Smooth muscle cell (in vitro differentiated cells): ENCODE results near the gene KCNMB2. TPM values are rescaled to one million over a fixed set of nuclear protein-coding genes. Genes with fewer than 3 reads are reported as not detected.
A peak's percentile ranks its signal among the peaks of the same experiment; 100 is the strongest.

Source experiments
- DNase-seq: peaks from one replicate; lab custom pipeline; 2025; ENCODE audit not compliant: unreplicated experiment; lab: John Stamatoyannopoulos, UW
- H2AFZ ChIP-seq: fragments of 200-600 bp; sonication (generic); 2 replicates; pipeline ENCODE4 v1.6.0; 2016; ENCODE audit warnings: antibody characterized with exemption, low read depth, mild to moderate bottlenecking
- H3F3A ChIP-seq: fragments of 200-600 bp; sonication (generic); 2 replicates; pipeline ENCODE4 v1.6.0; 2017; ENCODE audit warnings: antibody characterized with exemption, low read depth
- H3K27ac ChIP-seq: fragments of 200-600 bp; sonication (generic); 2 replicates; pipeline ENCODE4 v1.5.1; 2016; ENCODE audit warnings: low read depth, mild to moderate bottlenecking
- H3K27me3 ChIP-seq: fragments of 200-600 bp; sonication (generic); 2 replicates; pipeline ENCODE4 v1.6.1; 2016; ENCODE audit warnings: low read depth, mild to moderate bottlenecking
- H3K36me3 ChIP-seq: fragments of 200-600 bp; sonication (generic); 2 replicates; pipeline ENCODE4 v1.5.1; 2016; ENCODE audit warnings: low read depth
- H3K4me1 ChIP-seq: fragments of 200-600 bp; sonication (generic); 2 replicates; pipeline ENCODE4 v1.5.1; 2016; ENCODE audit warnings: low read depth
- H3K4me2 ChIP-seq: fragments of 200-600 bp; sonication (generic); 2 replicates; pipeline ENCODE4 v1.6.0; 2016; ENCODE audit warnings: mild to moderate bottlenecking
- H3K4me3 ChIP-seq: fragments of 200-600 bp; sonication (generic); 2 replicates; pipeline ENCODE4 v1.5.1; 2016; ENCODE audit warnings: mild to moderate bottlenecking
- H3K79me2 ChIP-seq: fragments of 200-600 bp; sonication (generic); 2 replicates; pipeline ENCODE4 v1.6.0; 2016; ENCODE audit warnings: low read depth, mild to moderate bottlenecking
- H3K9ac ChIP-seq: fragments of 200-600 bp; sonication (generic); 2 replicates; pipeline ENCODE4 v1.6.0; 2016; ENCODE audit warnings: low read depth
- H3K9me3 ChIP-seq: fragments of 200-600 bp; sonication (generic); replicated peaks from 2 replicates; pipeline ENCODE4 v1.5.1; 2016; ENCODE audit warnings: low read depth
- H4K20me1 ChIP-seq: fragments of 200-600 bp; sonication (generic); 2 replicates; pipeline ENCODE4 v1.6.0; 2016; ENCODE audit warnings: low read depth
- CTCF ChIP-seq: fragments of 200-600 bp; sonication (generic); IDR thresholded peaks from 2 replicates; pipeline ENCODE4 v1.5.1; 2017; ENCODE audit warnings: borderline replicate concordance, mild to moderate bottlenecking, antibody characterized with exemption; ENCODE audit not compliant: insufficient read depth, poor library complexity, severe bottlenecking
- WGBS: methylation state at CpG from one replicate; pipeline ENCODE4 v1.1.7; 2016; ENCODE audit warnings: low lambda C conversion rate; 5-methylcytosine and 5-hydroxymethylcytosine counted together
- polyA plus RNA-seq: library from polyadenylated mRNA; unstranded; fragments of >200 nt; fragmentation: Nextera tagmentation; extraction: Ambion mirVana; gene quantifications from 2 replicates; pipeline ENCODE4 v1.2.1, GENCODE V29; 2016
- total RNA-seq: library from RNA; depleted of rRNA; stranded (reverse); fragments of >200 nt; gene quantifications from 2 replicates; pipeline ENCODE4 v1.2.3, GENCODE V29; 2014

The KCNMB2 gene
- total and polyA plus RNA-seq, 2 experiments from 2014 or later, result 0.09 TPM; not detected in 1

- no peaks in the 10 kb centered on the region for H3K9me3 ChIP-seq
These were observed 17.4 kb upstream of the KCNMB2 start for GRCh38 chr3:178518660-178519396.

GRCh38 chr3:178519701-178520100, 16.5 kb upstream of the KCNMB2 start:
- no peaks in the 10 kb centered on the region for H3K27me3 ChIP-seq
- 97% methylated on average over 3 of the region's 3 CpGs for WGBS

More at GRCh38 chr3:178518660-178519396, 17.4 kb upstream of the KCNMB2 start:
- Histone ChIP-seq H3K9ac (no peak overlapping the region), H3F3A (peaks cover 4% of the 10 kb centered on the region), H3K79me2 (no peaks in the 10 kb centered on the region), H3K4me2 (peak overlapping the region; percentile 68), H3K27ac (peak overlapping the region; percentile 61), H3K36me3 (no peaks in the 10 kb centered on the region), H3K4me3 (no peak overlapping the region), H3K4me1 (peaks cover 2% of the 10 kb centered on the region), H2AFZ (peak overlapping the region; percentile 3), H3K27me3 (no peaks in the 10 kb centered on the region), H4K20me1 (no peaks in the 10 kb centered on the region)
- DNase-seq, result no peak
- TF ChIP-seq CTCF, result no peak
- 15% methylated on average over 6 of the region's 6 CpGs for WGBS

GRCh38 chr3:178520451-178520850, 15.8 kb upstream of the KCNMB2 start:
- Histone ChIP-seq H3K4me1 (peaks cover 2% of the 10 kb centered on the region), H3K79me2 (no peaks in the 10 kb centered on the region), H4K20me1 (no peaks in the 10 kb centered on the region), H3K9me3 (no peaks in the 10 kb centered on the region), H3K9ac (no peak overlapping the region), H3K27ac (no peak overlapping the region), H3F3A (peaks cover 4% of the 10 kb centered on the region), H3K27me3 (no peaks in the 10 kb centered on the region), H3K36me3 (no peaks in the 10 kb centered on the region), H3K4me2 (no peak overlapping the region), H2AFZ (no peak overlapping the region), H3K4me3 (no peak overlapping the region)
- DNase-seq, result no peak
- WGBS, result 89% methylated on average over 2 of the region's 2 CpGs
- TF ChIP-seq CTCF, result no peak

More at GRCh38 chr3:178519701-178520100, 16.5 kb upstream of the KCNMB2 start:
- Histone ChIP-seq H3K4me1 (peaks cover 2% of the 10 kb centered on the region), H3K79me2 (no peaks in the 10 kb centered on the region), H3K27ac (peak overlapping the region; percentile 61), H3K9ac (no peak overlapping the region), H3K4me2 (peak overlapping the region; percentile 68), H3K9me3 (no peaks in the 10 kb centered on the region), H3F3A (peaks cover 4% of the 10 kb centered on the region), H3K4me3 (no peak overlapping the region), H3K36me3 (no peaks in the 10 kb centered on the region), H2AFZ (no peak overlapping the region), H4K20me1 (no peaks in the 10 kb centered on the region)
- no peak for DNase-seq
- TF ChIP-seq CTCF, result no peak
